H1 (cell line): ENCODE data around the gene DCUN1D2. TPM values are rescaled to one million over a fixed set of nuclear protein-coding genes. Genes with fewer than 3 reads are reported as not detected.

Experiments used
- EGR1 ChIP-seq: IDR thresholded peaks from 2 replicates; pipeline ENCODE4 v1.6.1; 2011; ENCODE audit warnings: low read depth, low read length, borderline replicate concordance
- KDM1A ChIP-seq: fragments of 200-600, 300-600 bp; sonication (generic); IDR thresholded peaks from 2 replicates; pipeline ENCODE4 v1.7.1; 2016; ENCODE audit warnings: mild to moderate bottlenecking, low read length, borderline replicate concordance
- polyA plus RNA-seq, 7 experiments: library from polyadenylated mRNA; depleted of rRNA in 3 of 7; stranded (reverse) in 5 of 7; unstranded in 2 of 7; fragments of >200 nt in 5 of 7; fragments of 200-250 nt in 2 of 7; gene quantifications; 1 replicate in 5 of 7; 2 replicates in 1 of 7; 4 replicates in 1 of 7; pipeline versions ENCODE4 v1.2.1 to v1.2.3, GENCODE V29; 2011 to 2013; ENCODE audit warnings: missing spikeins in 2 of 7, mixed read lengths in 2 of 7
- total RNA-seq: library from RNA; stranded (reverse); fragmentation: NEBNext Ultra II Directional; extraction: Animal tissue kit (Norgen Biotek cat#: 25700); gene quantifications from 2 replicates; pipeline ENCODE4 v1.2.1, GENCODE V29; 2021

DCUN1D2 gene
- total and polyA plus RNA-seq, 2 of the 8 experiments (the other 6 are each of a cell fraction or from before 2014, with no cell fraction given) = 19.5 to 35.3 TPM

DNA sequence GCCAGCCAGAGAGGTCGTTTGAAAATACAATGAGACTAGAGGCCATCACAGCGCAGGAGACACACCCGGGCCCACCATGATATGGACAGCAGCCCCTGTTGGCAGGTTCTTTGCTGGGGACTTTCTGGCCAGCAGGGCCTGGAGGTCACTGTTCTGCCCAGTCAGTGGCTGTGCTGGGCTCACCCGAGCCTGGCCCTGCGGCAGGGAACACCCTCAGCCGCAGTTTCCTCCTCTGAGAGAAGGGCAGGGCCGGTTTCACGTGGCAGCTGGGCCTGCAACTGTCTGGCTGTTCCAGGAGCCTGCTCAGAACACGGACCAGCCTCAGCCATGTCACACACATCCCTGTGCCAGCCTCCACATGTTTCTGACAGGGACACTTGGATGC is 76.6 kb downstream of the DCUN1D2 start (continued):
- TF ChIP-seq KDM1A = no peak
- no peak for TF ChIP-seq EGR1
